Non-pigmented ciliary epithelial cell (primary cell): ENCODE data around the gene CEP131.

Source experiments
- DNase-seq: peaks from one replicate; pipeline ENCODE4 v3.0.0-alpha.2; 2010; ENCODE audit warnings: low read depth

The CEP131 gene

GRCh38 chr17:81222906-81223761, at the start of gene CEP131:
TSS of gene CEP131 (minus strand) at chr17:81222965. CDS start at chr17:81220056, 2,909 bp downstream.
- peak; percentile 85 for DNase-seq

- DNase-seq = no peak
Measured at GRCh38 chr17:81271226-81271625, 48.5 kb upstream of the CEP131 start.

- DNase-seq = no peak
Measured at GRCh38 chr17:81270279-81270678, 47.5 kb upstream of the CEP131 start.

- DNase-seq = no peak
Measured at GRCh38 chr17:81267390-81268067, 44.8 kb upstream of the CEP131 start.

- no peak for DNase-seq
Measured at GRCh38 chr17:81265576-81265975, 42.8 kb upstream of the CEP131 start.

- DNase-seq = no peak
Measured at GRCh38 chr17:81264640-81265039, 41.9 kb upstream of the CEP131 start.

- no peak for DNase-seq
Measured at GRCh38 chr17:81263371-81264181, 40.8 kb upstream of the CEP131 start.

GRCh38 chr17:81261582-81262336, 39.0 kb upstream of the CEP131 start:
- no peak for DNase-seq

- no peak for DNase-seq
Measured at GRCh38 chr17:81261096-81261495, 38.3 kb upstream of the CEP131 start.

GRCh38 chr17:81260641-81261040, 37.9 kb upstream of the CEP131 start:
- no peak for DNase-seq

- no peak for DNase-seq
Measured at GRCh38 chr17:81260171-81260570, 37.4 kb upstream of the CEP131 start.

GRCh38 chr17:81259058-81259605, 36.4 kb upstream of the CEP131 start:
- DNase-seq = no peak

GRCh38 chr17:81258292-81258691, 35.5 kb upstream of the CEP131 start:
- DNase-seq = no peak

GRCh38 chr17:81257533-81257932, 34.8 kb upstream of the CEP131 start:
- DNase-seq = no peak

- DNase-seq = no peak
Measured at GRCh38 chr17:81256616-81257015, 33.9 kb upstream of the CEP131 start.

GRCh38 chr17:81254955-81255717, 32.4 kb upstream of the CEP131 start:
- DNase-seq = peak; percentile 28

- DNase-seq = no peak
Measured at GRCh38 chr17:81253358-81254131, 30.8 kb upstream of the CEP131 start.

- DNase-seq = no peak
Measured at GRCh38 chr17:81252987-81253329, 30.2 kb upstream of the CEP131 start.

GRCh38 chr17:81252326-81252986, 29.7 kb upstream of the CEP131 start:
- no peak for DNase-seq
